ENCODE data around the gene PTRHD1.
"Not testable (repeated sequence)": the region's sequence is repeated elsewhere in the genome, so short reads cannot be mapped to it uniquely, and the experiment has no call there.

The PTRHD1 gene

DNA sequence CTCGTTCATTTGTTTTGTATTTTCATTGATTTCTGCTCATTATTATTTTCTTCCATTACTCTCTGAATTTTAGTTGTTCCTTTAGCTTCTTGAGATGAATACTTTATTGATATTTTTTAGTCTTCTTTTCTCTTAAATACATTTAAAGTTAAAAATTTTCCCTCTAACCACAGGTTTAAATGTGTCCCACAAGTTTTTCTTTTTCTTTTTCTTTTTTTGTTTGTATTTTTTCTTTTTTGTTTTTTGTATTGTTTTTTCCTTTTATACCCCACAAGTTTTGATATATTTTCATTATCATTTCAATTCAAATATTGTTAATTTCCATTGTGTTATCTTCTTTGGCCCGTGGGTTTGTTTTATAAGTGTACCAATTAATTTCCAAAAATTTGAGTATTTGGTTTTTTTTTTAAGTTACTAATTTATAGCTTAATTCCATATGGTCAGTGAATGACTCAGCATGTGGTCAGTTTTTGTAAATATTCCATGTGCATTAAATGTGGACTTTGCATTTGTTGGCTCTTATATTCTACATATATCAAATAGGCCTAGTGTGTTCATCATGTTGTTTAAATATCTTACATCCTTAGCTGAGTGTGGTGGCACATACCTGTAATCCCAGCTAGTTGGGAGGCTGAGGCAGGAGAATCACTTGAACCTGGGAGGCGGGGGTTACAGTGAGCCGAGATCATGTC, 16.3 kb upstream of the PTRHD1 start:
- no peak for DNase-seq (ENCODE audit: low spot score)

GRCh38 chr2:24806661-24807036, 13.5 kb upstream of the PTRHD1 start:
- DNase-seq (ENCODE audit: low spot score): no peak

GRCh38 chr2:24805811-24806660, 12.8 kb upstream of the PTRHD1 start:
- DNase-seq (ENCODE audit: low spot score): not testable (repeated sequence)

DNA sequence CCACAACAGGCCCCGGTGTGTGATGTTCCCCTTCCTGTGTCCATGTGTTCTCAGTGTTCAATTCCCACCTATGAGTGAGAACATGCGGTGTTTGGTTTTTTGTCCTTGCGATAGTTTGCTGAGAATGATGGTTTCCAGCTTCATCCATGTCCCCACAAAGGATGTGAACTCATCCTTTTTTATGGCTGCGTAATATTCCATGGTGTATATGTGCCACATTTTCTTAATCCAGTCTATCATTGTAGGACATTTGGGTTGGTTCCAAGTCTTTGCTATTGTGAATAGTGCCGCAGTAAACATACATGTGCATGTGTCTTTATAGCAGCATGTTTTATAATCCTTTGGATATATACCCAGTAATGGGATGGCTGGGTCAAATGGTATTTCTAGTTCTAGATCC, 7.3 kb upstream of the PTRHD1 start:
- DNase-seq (ENCODE audit: low spot score): not testable (repeated sequence)

DNA sequence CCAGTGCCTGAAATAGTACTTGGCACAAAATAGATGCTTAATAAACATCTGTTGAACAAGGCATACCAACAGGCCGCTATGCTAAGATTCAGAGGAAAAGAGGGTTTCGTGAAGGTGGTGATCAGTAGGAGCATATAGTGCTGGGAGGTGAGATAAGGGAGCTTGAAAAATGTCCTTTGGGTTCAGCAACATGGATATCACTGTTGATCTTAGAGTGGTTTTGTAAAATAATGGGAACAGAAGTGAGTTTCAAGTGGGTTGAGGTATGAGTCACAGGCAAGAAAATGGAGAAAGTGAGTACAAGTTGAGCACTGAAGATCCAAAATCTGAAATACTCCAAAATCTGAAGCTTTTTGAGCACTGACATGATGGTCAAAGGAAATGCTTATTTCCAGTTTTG, 4.5 kb upstream of the PTRHD1 start:
- no peak for DNase-seq (ENCODE audit: low spot score)

DNA sequence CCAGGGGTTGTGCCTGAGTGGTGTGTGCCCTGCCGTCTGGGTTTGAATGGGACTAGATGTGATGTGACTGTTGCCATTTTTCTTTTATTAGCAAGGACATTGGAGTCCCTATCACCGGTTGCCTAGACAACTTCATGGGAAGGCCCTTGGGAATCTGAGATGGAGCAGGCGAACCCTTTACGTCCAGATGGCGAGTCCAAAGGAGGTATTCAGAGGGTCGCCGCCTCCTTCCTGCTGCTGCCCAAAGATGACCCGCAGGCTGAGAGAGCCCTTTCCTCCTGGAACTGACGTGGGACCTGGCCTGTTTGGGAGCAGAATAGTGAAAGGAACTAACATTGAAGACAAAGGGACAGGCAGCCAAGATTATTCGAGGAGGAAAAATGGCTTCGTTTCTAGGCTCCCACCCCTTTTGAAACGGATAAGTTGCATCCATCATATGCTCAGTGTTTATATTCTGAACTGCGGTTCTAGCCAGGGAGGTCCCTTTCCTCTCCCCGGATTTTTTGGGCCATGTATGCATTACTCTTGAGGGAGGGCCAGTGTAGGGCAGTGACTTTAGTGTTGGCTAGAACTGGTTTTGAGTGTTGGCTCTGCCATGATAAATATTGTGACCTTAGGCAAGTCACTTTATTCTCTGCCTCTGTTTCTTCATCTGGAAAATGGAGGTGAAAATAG, 707 bp upstream of the PTRHD1 start:
- no peak for DNase-seq (ENCODE audit: low spot score)

DNA sequence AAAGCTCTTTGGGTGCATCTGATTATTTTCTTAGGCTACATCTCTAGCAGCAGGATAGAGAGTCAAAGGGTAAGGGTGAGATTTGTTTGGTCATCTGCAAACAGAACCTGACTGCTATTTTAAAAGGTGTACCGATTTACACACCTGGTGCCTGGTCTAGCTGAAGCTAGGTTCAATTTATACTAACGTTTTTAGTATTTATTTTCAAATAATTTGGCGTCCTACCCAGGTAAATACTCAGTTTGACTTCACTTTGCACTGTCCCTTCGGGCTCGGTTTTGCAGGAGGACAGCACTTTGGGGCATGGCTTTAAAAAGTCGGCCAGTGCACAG, 683 bp downstream of the PTRHD1 start:
- DNase-seq (ENCODE audit: low spot score): no peak

DNA sequence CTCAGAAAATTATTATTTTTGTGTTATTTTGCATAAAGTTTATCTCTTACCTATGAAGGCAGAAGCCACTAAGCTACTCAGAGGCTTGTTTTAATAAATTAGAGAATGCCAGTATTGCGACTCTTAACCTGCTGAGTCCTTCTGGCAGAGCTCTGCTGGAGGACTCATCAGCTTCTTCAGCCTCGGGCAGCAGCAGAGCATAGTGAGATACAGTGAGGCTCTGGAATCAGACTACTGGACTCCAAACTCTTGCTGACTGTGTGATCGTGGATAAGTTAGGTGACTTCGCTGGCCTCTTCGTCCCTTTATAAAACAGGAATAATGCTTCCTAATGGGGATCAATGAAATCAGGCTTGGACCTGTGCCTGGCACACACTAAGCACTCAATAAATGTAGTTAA, 1.7 kb downstream of the PTRHD1 start:
- DNase-seq (ENCODE audit: low spot score): no peak

DNA sequence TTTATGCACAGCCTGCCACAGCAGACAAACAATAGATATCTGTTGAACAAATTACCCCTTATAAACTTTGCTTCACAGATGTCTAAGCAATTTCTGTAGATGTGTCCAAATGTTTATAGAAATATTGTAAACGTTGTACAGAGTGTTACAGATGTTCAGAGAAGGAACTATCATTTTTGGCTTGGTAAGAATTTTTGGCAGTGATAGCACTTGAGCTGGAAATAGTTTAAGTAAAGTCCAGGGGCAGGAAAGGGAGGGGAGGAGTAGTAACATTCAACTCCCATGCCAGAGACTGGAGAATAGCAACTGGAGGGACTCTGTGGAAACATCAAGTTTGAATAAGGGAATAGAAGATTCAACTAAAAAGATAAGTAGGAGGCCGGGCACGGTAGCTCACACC, 4.4 kb downstream of the PTRHD1 start:
- DNase-seq (ENCODE audit: low spot score): no peak

- no peak for DNase-seq (ENCODE audit: low spot score)
These were observed 5.7 kb downstream of the PTRHD1 start for GRCh38 chr2:24787532-24787931.

GRCh38 chr2:24785671-24786321, 7.4 kb downstream of the PTRHD1 start:
- no peak for DNase-seq (ENCODE audit: low spot score)

DNA sequence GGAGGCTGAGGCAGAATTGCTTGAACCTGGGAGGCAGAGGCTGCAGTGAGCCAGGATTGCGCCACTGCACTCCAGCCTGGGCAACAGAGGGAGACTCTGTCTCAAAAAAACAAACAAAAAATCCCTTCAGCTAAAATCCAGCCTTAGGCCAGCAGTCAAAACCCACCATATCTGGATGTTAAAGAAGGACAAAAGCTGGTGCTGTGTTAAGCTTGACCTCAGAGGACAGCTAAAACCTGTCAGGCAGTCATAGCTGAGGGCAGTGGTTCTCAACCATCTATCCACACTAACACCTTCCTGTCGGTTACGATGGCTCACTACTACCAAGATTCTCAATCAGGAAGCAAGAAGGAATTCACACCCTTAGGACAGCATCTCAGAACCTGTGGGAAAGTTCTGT, 9.6 kb downstream of the PTRHD1 start:
- DNase-seq (ENCODE audit: low spot score): no peak

GRCh38 chr2:24779116-24779515, 14.1 kb downstream of the PTRHD1 start:
- DNase-seq (ENCODE audit: low spot score): no peak

DNA sequence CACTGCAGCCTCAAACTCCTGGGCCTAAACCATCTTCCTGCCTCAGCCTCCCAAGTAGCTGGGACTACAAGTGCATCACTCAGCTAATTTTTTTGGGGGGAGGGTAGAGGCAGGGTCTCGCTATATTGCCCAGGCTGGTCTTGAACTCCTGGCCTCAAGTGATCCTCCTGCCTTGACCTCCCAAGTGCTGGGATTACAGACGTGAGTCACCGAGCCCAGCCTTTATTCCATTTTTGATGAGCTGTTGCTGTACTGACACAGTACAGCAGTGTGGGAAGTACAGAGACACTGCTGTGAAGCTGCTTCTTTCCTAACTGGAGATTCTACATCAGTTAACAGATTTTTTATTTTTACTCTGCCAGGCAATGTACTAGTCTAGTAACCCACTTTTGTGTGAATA, 18.8 kb downstream of the PTRHD1 start:
- DNase-seq (ENCODE audit: low spot score): no peak

GRCh38 chr2:24771764-24772586, 21.2 kb downstream of the PTRHD1 start:
- DNase-seq (ENCODE audit: low spot score): no peak

- no peak for DNase-seq (ENCODE audit: low spot score)
These were observed 22.1 kb downstream of the PTRHD1 start for GRCh38 chr2:24771061-24771460.

DNA sequence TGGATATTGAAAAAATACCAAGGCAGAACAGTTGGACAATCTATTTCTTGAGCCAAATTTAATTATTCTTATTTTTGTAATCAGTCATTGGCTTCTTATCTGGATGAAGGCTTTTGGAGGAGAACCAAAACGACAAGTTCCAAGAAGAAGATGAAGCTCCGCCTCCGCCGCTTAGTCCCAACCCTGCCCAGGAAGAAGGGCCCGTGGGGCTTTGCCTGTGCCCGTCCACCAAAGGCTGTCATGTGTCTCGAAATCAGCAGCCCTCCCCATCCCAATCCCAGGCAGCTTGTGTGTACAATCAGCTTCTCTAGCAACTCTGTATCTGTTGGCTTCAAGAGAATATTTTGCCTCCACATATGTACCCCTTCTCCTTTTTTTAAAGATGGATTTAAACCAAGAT, 24.6 kb downstream of the PTRHD1 start:
- no peak for DNase-seq (ENCODE audit: low spot score)

GRCh38 chr2:24768013-24768412, 25.2 kb downstream of the PTRHD1 start:
- DNase-seq (ENCODE audit: low spot score): no peak

- no peak for DNase-seq (ENCODE audit: low spot score)
These were observed 26.6 kb downstream of the PTRHD1 start for GRCh38 chr2:24766609-24767008.

DNA sequence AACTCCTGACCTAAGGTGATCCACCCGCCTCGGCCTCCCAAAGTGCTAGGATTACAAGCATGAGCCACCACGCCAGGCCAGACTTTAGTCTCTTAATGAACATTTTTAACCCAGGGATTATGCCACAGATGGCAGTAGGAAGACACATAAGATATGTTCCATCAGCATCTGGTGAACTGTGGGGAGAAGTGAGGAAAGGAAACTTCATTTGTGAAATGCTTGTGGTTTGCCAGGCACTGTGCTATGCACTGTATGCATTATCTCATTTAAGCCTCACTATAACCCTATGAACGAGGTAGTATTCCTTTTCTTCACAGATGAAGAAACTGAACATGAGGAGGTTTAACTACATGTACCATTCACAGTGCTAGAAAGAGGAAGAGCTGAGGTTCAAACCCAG, 29.3 kb downstream of the PTRHD1 start:
- no peak for DNase-seq (ENCODE audit: low spot score)

DNA sequence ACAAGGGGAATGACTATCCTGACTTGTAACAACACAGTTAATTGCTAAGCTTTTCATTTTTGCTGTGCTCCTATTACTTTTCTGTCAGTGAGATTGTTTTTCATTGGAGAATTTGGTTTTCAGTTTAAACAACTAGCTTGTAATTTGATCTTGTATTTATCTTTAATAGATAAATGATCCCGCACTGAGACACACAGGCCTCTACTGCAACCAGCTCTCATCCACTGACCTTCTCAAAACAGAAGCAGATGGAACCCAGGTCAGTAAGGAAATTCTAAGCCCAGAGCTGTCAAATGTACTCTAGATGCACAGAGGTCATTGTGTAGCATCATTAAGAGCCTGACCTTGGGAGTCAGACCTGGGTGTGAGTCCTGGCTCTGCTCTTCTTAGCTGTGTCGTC, 30.7 kb downstream of the PTRHD1 start:
- no peak for DNase-seq (ENCODE audit: low spot score)

DNA sequence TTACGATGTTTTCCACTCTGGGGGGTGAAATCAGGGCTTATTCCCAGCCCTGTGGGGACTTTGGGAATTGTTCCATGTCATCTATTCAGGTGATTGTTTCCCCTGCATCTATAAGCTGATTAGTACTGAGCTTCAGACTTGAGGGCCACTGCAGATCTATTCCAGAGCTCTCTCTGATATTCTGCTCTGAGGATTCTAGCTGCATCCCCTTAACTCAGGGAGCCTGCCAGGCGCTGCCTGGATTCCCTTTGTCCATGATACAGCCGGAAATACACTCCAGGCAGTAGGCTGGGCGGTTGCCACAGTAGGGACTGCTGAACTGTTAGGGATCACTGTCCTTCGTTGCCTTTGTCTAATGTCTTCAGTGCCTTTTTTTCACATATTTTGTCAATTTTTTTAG, 31.3 kb downstream of the PTRHD1 start:
- no peak for DNase-seq (ENCODE audit: low spot score)

Data from CD4-positive, alpha-beta T cell treated with Interleukin-15 for 4 hours (primary cell).